Esophagus muscularis mucosa (tissue), 4 donors: ENCODE results near the gene TTC12. TPM values are rescaled to one million over a fixed set of nuclear protein-coding genes. Genes with fewer than 3 reads are reported as not detected.

Experiments
- DNase-seq: peaks from one replicate; pipeline ENCODE4 v3.0.0-alpha.2; 2017; ENCODE audit errors: extremely low spot score
- H3K27ac ChIP-seq, 4 donors: fragments of 200-600 bp; sonication (generic); replicated peaks in 1 of 4; 1 replicate in 3 of 4; 2 replicates in 1 of 4; pipeline ENCODE4 v1.5.1; 2016 to 2019; ENCODE audit warnings: mild to moderate bottlenecking in 1 of 4
- H3K27me3 ChIP-seq, 4 donors: fragments of 200-600 bp; sonication (generic); one replicate each; pipeline versions ENCODE4 v1.5.1 to v1.6.0; 2016 to 2019
- H3K36me3 ChIP-seq, 4 donors: fragments of 200-600 bp; sonication (generic); one replicate each; pipeline ENCODE4 v1.5.1; 2016 to 2019
- H3K4me1 ChIP-seq, 4 donors: fragments of 200-600 bp; sonication (generic); one replicate each; pipeline ENCODE4 v1.5.1; 2016 to 2019
- H3K4me3 ChIP-seq, 4 donors: fragments of 200-600 bp; sonication (generic); 1 replicate in 2 of 4; 2 replicates in 2 of 4; pipeline ENCODE4 v1.5.1; 2016 to 2019; ENCODE audit warnings: mild to moderate bottlenecking in 4 of 4, moderate library complexity in 1 of 4
- H3K9me3 ChIP-seq, 4 donors: fragments of 200-600 bp; sonication (generic); 1 replicate in 3 of 4; 2 replicates in 1 of 4; pipeline ENCODE4 v1.5.1; 2016 to 2019
- EP300 ChIP-seq: sonication (generic); formaldehyde crosslinking; IDR thresholded peaks from one replicate; pipeline ENCODE4 v1.6.1; 2017; ENCODE audit warnings: antibody characterized with exemption
- POLR2A ChIP-seq: fragments of 450-650 bp; IDR thresholded peaks from one replicate; pipeline ENCODE4 v1.6.1; 2017; ENCODE audit warnings: antibody characterized with exemption, moderate library complexity, mild to moderate bottlenecking, low read depth
- POLR2AphosphoS5 ChIP-seq, 2 donors: sonication (generic); formaldehyde crosslinking; IDR thresholded peaks; one replicate each; pipeline ENCODE4 v1.6.1; 2017; ENCODE audit warnings: antibody characterized with exemption in 2 of 2
- WGBS: methylation state at CpG from one replicate; pipeline ENCODE4 v1.1.5; 2018; 5-methylcytosine and 5-hydroxymethylcytosine counted together
- intact Hi-C: fragments of 100-400 bp; cut with DNase I; formaldehyde crosslinking; loops from one replicate; pipeline ENCODE4 v1.15.1; 2023
- total RNA-seq, 4 donors: library from RNA; depleted of rRNA; stranded (reverse); fragments of >200 nt; gene quantifications; one replicate each; pipeline versions ENCODE4 v1.1.0 to v1.2.1, GENCODE V29; 2016
- TF ChIP-seq, protein P1 (sequence below), 3 experiments: fragments of 200-600 bp in 2 of 3; fragments of 450-650 bp in 1 of 3; sonication (generic) in 2 of 3; IDR thresholded peaks; one replicate each; pipeline ENCODE4 v1.5.1; 2017 to 2019; ENCODE audit warnings: antibody characterized with exemption in 3 of 3, mild to moderate bottlenecking in 2 of 3, moderate library complexity in 1 of 3

The TTC12 gene
- total RNA-seq, 4 donors from 2014 or later, result 10.4 to 16.2 (median 13.3) TPM

DNA sequence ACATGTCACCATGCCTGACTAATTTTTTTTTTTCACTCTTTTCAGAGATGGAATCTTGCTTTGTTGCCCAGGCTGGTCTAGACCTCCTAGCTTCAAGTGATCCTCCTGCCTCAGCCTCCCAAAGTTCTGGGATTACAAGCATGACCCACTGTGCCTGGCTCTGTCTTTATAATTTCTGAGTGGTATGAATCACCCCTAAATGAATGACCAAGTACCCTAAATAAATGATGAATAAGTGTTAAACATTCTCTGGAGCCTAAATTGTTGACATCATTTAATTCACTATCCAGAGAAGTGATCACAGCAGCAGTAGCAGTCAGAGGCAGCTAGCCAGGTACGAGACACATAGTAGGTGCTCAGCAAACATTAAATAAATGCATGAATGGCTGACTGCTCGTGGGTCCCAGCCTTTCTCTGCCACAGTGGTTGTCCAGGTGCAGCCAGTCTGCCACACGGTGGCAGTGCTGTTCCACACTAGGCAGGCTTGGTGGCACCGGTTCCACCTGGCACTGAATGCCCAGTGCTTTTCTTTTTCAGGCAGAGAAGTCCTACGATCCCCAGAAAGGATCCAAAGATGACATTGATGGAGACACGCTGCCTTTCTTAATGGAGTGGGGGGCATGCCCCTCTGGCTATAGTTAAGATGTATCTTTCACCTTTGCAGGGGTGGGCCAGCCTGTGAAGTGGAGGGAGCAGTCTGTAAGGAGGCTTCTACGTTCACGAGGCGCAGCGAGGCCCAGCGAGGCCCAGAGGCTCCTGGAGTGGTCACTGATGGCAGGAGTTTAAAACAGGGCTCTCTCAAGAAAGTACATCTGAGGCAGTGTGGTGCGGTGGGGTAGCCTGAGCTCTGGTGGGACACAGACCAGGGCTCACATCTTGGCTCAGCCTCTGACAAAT, 8.7 kb upstream of the TTC12 start:
- Histone ChIP-seq H3K36me3 (no peaks in the 10 kb centered on the region), H3K4me1 (peaks cover 0 to 5% (median 0%) of the 10 kb centered on the region in 4 donors), H3K4me3 (no peak overlapping the region), H3K27ac (no peak overlapping the region), H3K9me3 (no peaks in the 10 kb centered on the region), H3K27me3 (no peaks in the 10 kb centered on the region)
- WGBS, result 56% methylated on average over 10 of the region's 12 CpGs
- intact Hi-C loops, result loop anchor here (2.0 to 5.0 kb wide), 3 partner anchors 227 to 492 kb away; no protein-coding TSS in a partner anchor
- DNase-seq, result peak; percentile 92
- TF ChIP-seq POLR2AphosphoS5 (IDR thresholded peaks at IDR 0.05), result peak in 1 of 2 donors; percentile 15
- no peak for TF ChIP-seq EP300
- TF ChIP-seq, protein P1, sequence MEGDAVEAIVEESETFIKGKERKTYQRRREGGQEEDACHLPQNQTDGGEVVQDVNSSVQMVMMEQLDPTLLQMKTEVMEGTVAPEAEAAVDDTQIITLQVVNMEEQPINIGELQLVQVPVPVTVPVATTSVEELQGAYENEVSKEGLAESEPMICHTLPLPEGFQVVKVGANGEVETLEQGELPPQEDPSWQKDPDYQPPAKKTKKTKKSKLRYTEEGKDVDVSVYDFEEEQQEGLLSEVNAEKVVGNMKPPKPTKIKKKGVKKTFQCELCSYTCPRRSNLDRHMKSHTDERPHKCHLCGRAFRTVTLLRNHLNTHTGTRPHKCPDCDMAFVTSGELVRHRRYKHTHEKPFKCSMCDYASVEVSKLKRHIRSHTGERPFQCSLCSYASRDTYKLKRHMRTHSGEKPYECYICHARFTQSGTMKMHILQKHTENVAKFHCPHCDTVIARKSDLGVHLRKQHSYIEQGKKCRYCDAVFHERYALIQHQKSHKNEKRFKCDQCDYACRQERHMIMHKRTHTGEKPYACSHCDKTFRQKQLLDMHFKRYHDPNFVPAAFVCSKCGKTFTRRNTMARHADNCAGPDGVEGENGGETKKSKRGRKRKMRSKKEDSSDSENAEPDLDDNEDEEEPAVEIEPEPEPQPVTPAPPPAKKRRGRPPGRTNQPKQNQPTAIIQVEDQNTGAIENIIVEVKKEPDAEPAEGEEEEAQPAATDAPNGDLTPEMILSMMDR (IDR thresholded peaks at IDR 0.05), result peak; percentile 87 to 95 (median 90)

- TF ChIP-seq POLR2A, result no peak
- TF ChIP-seq EP300, result no peak
- no peaks in the 10 kb centered on the region for H3K27me3 ChIP-seq
- 76% methylated on average over 2 of the region's 2 CpGs for WGBS
- H3K36me3 ChIP-seq, result no peaks in the 10 kb centered on the region
- H3K9me3 ChIP-seq, result no peaks in the 10 kb centered on the region
- peaks cover 0 to 8% (median 2%) of the 10 kb centered on the region in 4 donors for H3K4me1 ChIP-seq
- H3K27ac ChIP-seq, result no peak overlapping the region
- intact Hi-C loops, result loop anchor here (5.0 kb wide), 1 partner anchor 489 kb away; no protein-coding TSS in a partner anchor
- DNase-seq, result peak; percentile 60
- H3K4me3 ChIP-seq, result no peak overlapping the region
These were observed 5.8 kb upstream of the TTC12 start for GRCh38 chr11:113308601-113309000.

- TF ChIP-seq EP300 (no peak), POLR2AphosphoS5 (IDR thresholded peaks at IDR 0.05) (no peak), POLR2A (no peak)
- TF ChIP-seq, protein P1 (IDR thresholded peaks at IDR 0.05), result no peak
- H3K4me1 ChIP-seq, result peaks cover 16 to 26% (median 24%) of the 10 kb centered on the region in 4 donors
- no peaks in the 10 kb centered on the region for H3K9me3 ChIP-seq
- H3K27ac ChIP-seq, result no peak overlapping the region
- H3K36me3 ChIP-seq, result no peaks in the 10 kb centered on the region
- DNase-seq, result peak; percentile 26
- intact Hi-C loops, result loop anchor here (10.0 kb wide), 1 partner anchor 1227 kb away; the partner anchor contains the start of genes SDHD and TIMM8B
- 67% methylated on average over 1 of the region's 1 CpG for WGBS
- no peak overlapping the region for H3K4me3 ChIP-seq
- no peaks in the 10 kb centered on the region for H3K27me3 ChIP-seq
These were observed 2.8 kb upstream of the TTC12 start for GRCh38 chr11:113311536-113311935.

DNA sequence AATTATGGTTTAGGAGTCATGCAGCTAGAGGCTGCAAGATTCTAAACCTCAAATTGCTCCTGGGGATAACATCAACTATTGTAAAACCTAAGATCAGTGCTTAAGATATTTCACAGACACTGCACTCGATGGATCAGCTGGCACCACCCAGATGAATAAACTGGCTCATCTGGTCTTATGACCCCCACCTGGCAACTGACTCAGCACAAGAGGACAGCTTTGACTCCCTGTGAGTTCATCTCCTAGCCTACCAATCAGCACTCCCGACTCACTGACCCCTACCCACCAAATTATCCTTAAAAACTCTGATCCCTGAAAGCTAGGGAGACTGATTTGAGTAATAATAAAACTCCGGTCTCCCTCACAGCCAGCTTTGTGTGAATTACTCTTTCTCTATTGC, 782 bp upstream of the TTC12 start:
- Histone ChIP-seq H3K9me3 (no peaks in the 10 kb centered on the region), H3K27me3 (no peaks in the 10 kb centered on the region), H3K27ac (peak overlapping the region; percentile 82 to 91 (median 89)), H3K4me3 (peak overlapping the region in 2 of 4 donors; percentile 70 to 74), H3K36me3 (peaks cover 0 to 10% (median 5%) of the 10 kb centered on the region in 4 donors), H3K4me1 (peaks cover 16 to 33% (median 26%) of the 10 kb centered on the region in 4 donors)
- TF ChIP-seq EP300 (no peak), POLR2AphosphoS5 (IDR thresholded peaks at IDR 0.05) (no peak), POLR2A (no peak)
- TF ChIP-seq, protein P1 (IDR thresholded peaks at IDR 0.05), result no peak
- peak; percentile 57 for DNase-seq
- 83% methylated on average over 3 of the region's 3 CpGs for WGBS
- intact Hi-C loops, result loop anchor here (10.0 kb wide), 1 partner anchor 1229 kb away; the partner anchor contains the start of genes SDHD and TIMM8B

GRCh38 chr11:113314065-113314388, 356 bp upstream of the TTC12 start:
- intact Hi-C loops, result loop anchor here (10.0 kb wide), 1 partner anchor 1229 kb away; the partner anchor contains the start of genes SDHD and TIMM8B

More at GRCh38 chr11:113314065-113314388, 356 bp upstream of the TTC12 start:
- H3K27ac ChIP-seq, result peak overlapping the region; percentile 82 to 91 (median 89)
- 2% methylated on average over 9 of the region's 9 CpGs for WGBS
- no peaks in the 10 kb centered on the region for H3K9me3 ChIP-seq
- no peaks in the 10 kb centered on the region for H3K27me3 ChIP-seq
- H3K36me3 ChIP-seq, result peaks cover 0 to 13% (median 5%) of the 10 kb centered on the region in 4 donors
- H3K4me1 ChIP-seq, result peaks cover 16 to 33% (median 26%) of the 10 kb centered on the region in 4 donors
- TF ChIP-seq POLR2A, result no peak
- no peak for TF ChIP-seq POLR2AphosphoS5 (IDR thresholded peaks at IDR 0.05)
- no peak for TF ChIP-seq EP300
- TF ChIP-seq, protein P1 (IDR thresholded peaks at IDR 0.05), result no peak
- DNase-seq, result no peak
- H3K4me3 ChIP-seq, result peak overlapping the region; percentile 70 to 83 (median 75)
